ENCODE results near the gene CKAP2L.
"Not testable (repeated sequence)": the region's sequence is repeated elsewhere in the genome, so short reads cannot be mapped to it uniquely, and the experiment has no call there.

The CKAP2L gene

GRCh38 chr2:112710956-112711750 lies 53.3 kb downstream of the CKAP2L start:
- DNase-seq (ENCODE audit: low read depth in 2 of 3, low spot score in 1 of 3): no peak

- DNase-seq (ENCODE audit: low read depth in 2 of 3, low spot score in 1 of 3): no peak
These were observed 54.7 kb downstream of the CKAP2L start for GRCh38 chr2:112709703-112710102.

- DNase-seq (ENCODE audit: low read depth in 2 of 3, low spot score in 1 of 3): no peak
These were observed 55.4 kb downstream of the CKAP2L start for GRCh38 chr2:112708968-112709367.

GRCh38 chr2:112706947-112707346 lies 57.5 kb downstream of the CKAP2L start:
- DNase-seq (ENCODE audit: low read depth in 2 of 3, low spot score in 1 of 3): not testable (repeated sequence)

GRCh38 chr2:112706170-112706664 lies 58.2 kb downstream of the CKAP2L start:
- DNase-seq (ENCODE audit: low read depth in 2 of 3, low spot score in 1 of 3): peak in 2 of 3 donors; percentile 18 to 40

GRCh38 chr2:112705575-112705974 lies 58.8 kb downstream of the CKAP2L start:
- no peak for DNase-seq (ENCODE audit: low read depth in 2 of 3, low spot score in 1 of 3)

GRCh38 chr2:112703684-112704083 lies 60.7 kb downstream of the CKAP2L start:
- no peak for DNase-seq (ENCODE audit: low read depth in 2 of 3, low spot score in 1 of 3)

- DNase-seq (ENCODE audit: low read depth in 2 of 3, low spot score in 1 of 3): no peak
These were observed 63.4 kb downstream of the CKAP2L start for GRCh38 chr2:112701052-112701451.

GRCh38 chr2:112699984-112700667 lies 64.3 kb downstream of the CKAP2L start:
- DNase-seq (ENCODE audit: low read depth in 2 of 3, low spot score in 1 of 3): no peak

GRCh38 chr2:112698834-112699515 lies 65.4 kb downstream of the CKAP2L start:
- DNase-seq (ENCODE audit: low read depth in 2 of 3, low spot score in 1 of 3): no peak

- no peak for DNase-seq (ENCODE audit: low read depth in 2 of 3, low spot score in 1 of 3)
These were observed 70.2 kb downstream of the CKAP2L start for GRCh38 chr2:112694182-112694581.

- no peak for DNase-seq (ENCODE audit: low read depth in 2 of 3, low spot score in 1 of 3)
These were observed 70.8 kb downstream of the CKAP2L start for GRCh38 chr2:112693596-112693995.

GRCh38 chr2:112692918-112693317 lies 71.5 kb downstream of the CKAP2L start:
- peak; percentile 28 to 35 (median 33) for DNase-seq (ENCODE audit: low read depth in 2 of 3, low spot score in 1 of 3)

- peak; percentile 54 to 58 (median 55) for DNase-seq (ENCODE audit: low read depth in 2 of 3, low spot score in 1 of 3)
These were observed 71.9 kb downstream of the CKAP2L start for GRCh38 chr2:112692495-112692911.

- DNase-seq (ENCODE audit: low read depth in 2 of 3, low spot score in 1 of 3): no peak
These were observed 72.5 kb downstream of the CKAP2L start for GRCh38 chr2:112691881-112692281.

GRCh38 chr2:112690853-112691401 lies 73.5 kb downstream of the CKAP2L start:
- peak; percentile 48 to 53 (median 49) for DNase-seq (ENCODE audit: low read depth in 2 of 3, low spot score in 1 of 3)

- no peak for DNase-seq (ENCODE audit: low read depth in 2 of 3, low spot score in 1 of 3)
These were observed 76.1 kb downstream of the CKAP2L start for GRCh38 chr2:112688086-112688880.

GRCh38 chr2:112687522-112687921 lies 76.9 kb downstream of the CKAP2L start:
- no peak for DNase-seq (ENCODE audit: low read depth in 2 of 3, low spot score in 1 of 3)

Data from stimulated activated CD4-positive, alpha-beta T cell treated with anti-CD3 and anti-CD28 coated beads, Interleukin-12 subunit alpha, Interleukin-12 subunit beta, amount 100 ng/mL, for 48 hours (primary cell).